ENCODE measurements around the gene RAB17.
"Not testable (repeated sequence)": the region's sequence is repeated elsewhere in the genome, so short reads cannot be mapped to it uniquely, and the experiment has no call there.

The RAB17 gene

GRCh38 chr2:237598468-237599208 lies 8.1 kb upstream of the RAB17 start:
- WGBS (ENCODE audit: insufficient coverage, insufficient read length): no CpG with 5 or more reads among the region's 14 CpGs
- H3K9me3 ChIP-seq (ENCODE audit: control insufficient read depth, insufficient read depth, low read length): no peaks in the 10 kb centered on the region
- no peaks in the 10 kb centered on the region for H3K36me3 ChIP-seq (ENCODE audit: control insufficient read depth, insufficient read depth, low read length)
- DNase-seq (ENCODE audit: low read depth, low spot score): no peak
- no peak overlapping the region for H3K4me3 ChIP-seq (ENCODE audit: low read length)
- H3K27ac ChIP-seq (ENCODE audit: low read length): no peak overlapping the region
- no peaks in the 10 kb centered on the region for H3K27me3 ChIP-seq (ENCODE audit: control insufficient read depth, insufficient read depth, low read length)
- peaks cover 19% of the 10 kb centered on the region for H3K4me1 ChIP-seq (ENCODE audit: control insufficient read depth, insufficient read depth, low read length)

DNA sequence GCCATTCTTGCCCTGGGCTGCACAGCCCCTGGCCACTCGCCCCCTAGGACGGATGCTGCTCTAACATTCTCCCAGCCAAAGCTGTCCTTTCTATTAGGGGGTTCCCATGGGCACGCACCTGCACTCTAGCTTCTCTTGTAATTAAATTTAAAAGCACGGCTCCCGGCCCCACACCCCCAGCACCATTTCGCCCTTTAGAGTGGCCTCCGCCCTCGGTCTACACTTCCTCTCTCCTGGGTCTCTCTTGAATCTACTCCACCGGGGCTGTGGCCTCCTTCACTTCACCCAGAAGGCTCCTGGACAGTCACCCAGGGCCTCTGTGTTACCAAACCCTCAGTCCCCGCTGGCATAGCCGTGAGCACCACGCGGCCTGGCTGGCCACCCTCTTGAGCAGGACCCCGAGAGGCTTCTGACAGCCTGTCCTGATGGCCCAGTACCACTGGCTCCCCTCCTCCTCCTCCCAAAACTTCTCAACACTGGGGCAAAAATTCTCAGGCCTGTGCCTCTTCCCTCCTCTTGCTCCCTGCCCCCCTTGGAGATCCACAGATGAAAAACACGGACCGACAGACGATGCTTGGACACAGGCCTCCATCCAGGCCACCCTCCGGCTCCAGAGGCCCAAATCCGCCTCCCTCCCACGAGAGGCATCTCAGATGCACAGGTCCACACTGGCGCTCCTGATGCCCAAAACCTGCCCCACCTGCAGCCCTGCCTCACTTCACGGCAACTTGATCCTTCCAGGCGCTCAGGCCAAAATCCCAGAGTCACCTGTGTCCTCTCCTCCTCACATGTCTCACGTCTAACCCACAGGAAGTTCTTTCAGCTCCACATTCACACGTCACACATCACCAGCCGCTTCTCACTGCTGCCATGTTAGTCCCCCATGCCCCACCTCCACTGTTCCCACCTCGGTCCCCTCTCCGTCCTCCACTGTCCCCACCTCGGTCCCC lies 6.9 kb upstream of the RAB17 start:
- Histone ChIP-seq H3K9me3 (ENCODE audit: control insufficient read depth, insufficient read depth, low read length) (no peaks in the 10 kb centered on the region), H3K4me3 (ENCODE audit: low read length) (no peak overlapping the region), H3K27me3 (ENCODE audit: control insufficient read depth, insufficient read depth, low read length) (no peaks in the 10 kb centered on the region), H3K27ac (ENCODE audit: low read length) (no peak overlapping the region), H3K36me3 (ENCODE audit: control insufficient read depth, insufficient read depth, low read length) (no peaks in the 10 kb centered on the region), H3K4me1 (ENCODE audit: control insufficient read depth, insufficient read depth, low read length) (peaks cover 21% of the 10 kb centered on the region)
- WGBS (ENCODE audit: insufficient coverage, insufficient read length): no CpG with 5 or more reads among the region's 29 CpGs
- no peak for DNase-seq (ENCODE audit: low read depth, low spot score)

DNA sequence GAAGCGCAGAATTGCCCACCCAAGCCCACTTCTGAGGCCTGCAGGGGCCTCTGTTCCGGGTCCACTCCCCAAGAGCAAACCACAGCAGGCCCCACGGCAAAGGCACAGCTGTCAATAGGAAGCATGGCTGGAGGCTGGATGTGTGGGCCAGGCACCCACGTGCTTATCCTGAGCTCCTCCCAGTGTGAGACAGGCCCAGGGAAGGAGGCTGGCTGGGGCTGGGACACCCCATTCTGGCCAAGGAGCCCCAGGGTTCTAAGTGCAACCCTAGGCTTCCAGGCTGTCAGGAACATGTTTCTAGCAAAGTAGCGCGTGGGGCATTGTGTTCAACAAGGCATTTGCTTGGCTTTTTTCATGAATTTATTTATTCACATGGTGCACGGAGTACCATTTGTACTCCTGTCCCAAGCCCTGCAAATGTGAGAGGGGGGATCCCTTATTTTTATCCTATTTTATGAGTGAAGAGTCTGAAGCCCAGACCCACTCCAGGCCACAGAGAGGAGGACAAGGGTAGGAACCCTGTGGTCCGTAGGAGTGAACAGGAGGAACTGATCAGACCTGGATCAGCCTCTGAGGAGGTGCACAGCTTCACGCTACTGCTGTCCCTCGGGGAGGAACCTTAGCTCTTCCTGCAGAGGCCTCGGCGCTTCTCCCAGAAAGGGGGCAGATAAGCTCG lies 6.1 kb upstream of the RAB17 start:
- no peak overlapping the region for H3K4me3 ChIP-seq (ENCODE audit: low read length)
- no peaks in the 10 kb centered on the region for H3K27me3 ChIP-seq (ENCODE audit: control insufficient read depth, insufficient read depth, low read length)
- H3K4me1 ChIP-seq (ENCODE audit: control insufficient read depth, insufficient read depth, low read length): peaks cover 19% of the 10 kb centered on the region
- H3K27ac ChIP-seq (ENCODE audit: low read length): no peak overlapping the region
- H3K9me3 ChIP-seq (ENCODE audit: control insufficient read depth, insufficient read depth, low read length): no peaks in the 10 kb centered on the region
- H3K36me3 ChIP-seq (ENCODE audit: control insufficient read depth, insufficient read depth, low read length): no peaks in the 10 kb centered on the region
- DNase-seq (ENCODE audit: low read depth, low spot score): no peak
- no CpG with 5 or more reads among the region's 13 CpGs for WGBS (ENCODE audit: insufficient coverage, insufficient read length)

GRCh38 chr2:237595829-237596519 lies 5.4 kb upstream of the RAB17 start:
- H3K4me3 ChIP-seq (ENCODE audit: low read length): not testable (repeated sequence)
- no CpG with 5 or more reads among the region's 5 CpGs for WGBS (ENCODE audit: insufficient coverage, insufficient read length)

DNA sequence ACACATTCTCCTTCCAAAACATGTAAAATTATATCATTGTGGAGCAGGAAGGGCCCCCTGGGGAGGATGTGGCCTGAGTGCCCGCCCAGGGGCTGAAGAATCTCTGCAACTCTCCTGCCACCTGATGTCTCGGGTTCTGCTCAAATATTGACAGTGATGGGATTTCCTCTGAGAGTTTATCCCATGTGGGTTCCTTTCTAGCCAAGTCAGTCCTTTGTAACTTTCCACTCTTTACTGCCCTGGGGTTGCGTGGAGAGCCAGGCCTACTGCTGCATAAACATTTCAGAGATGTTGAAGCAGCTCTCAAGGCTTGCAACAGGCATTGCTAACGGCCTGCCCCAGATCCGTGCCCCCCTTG lies 4.0 kb upstream of the RAB17 start:
- no CpG with 5 or more reads among the region's 5 CpGs for WGBS (ENCODE audit: insufficient coverage, insufficient read length)
- no peak overlapping the region for H3K27ac ChIP-seq (ENCODE audit: low read length)
- no peaks in the 10 kb centered on the region for H3K36me3 ChIP-seq (ENCODE audit: control insufficient read depth, insufficient read depth, low read length)
- DNase-seq (ENCODE audit: low read depth, low spot score): no peak
- no peaks in the 10 kb centered on the region for H3K27me3 ChIP-seq (ENCODE audit: control insufficient read depth, insufficient read depth, low read length)
- no peaks in the 10 kb centered on the region for H3K9me3 ChIP-seq (ENCODE audit: control insufficient read depth, insufficient read depth, low read length)
- H3K4me1 ChIP-seq (ENCODE audit: control insufficient read depth, insufficient read depth, low read length): peaks cover 16% of the 10 kb centered on the region
- H3K4me3 ChIP-seq (ENCODE audit: low read length): no peak overlapping the region

More at GRCh38 chr2:237595829-237596519, 5.4 kb upstream of the RAB17 start:
- not testable (repeated sequence) for H3K27me3 ChIP-seq (ENCODE audit: control insufficient read depth, insufficient read depth, low read length); H3K9me3 ChIP-seq (ENCODE audit: control insufficient read depth, insufficient read depth, low read length); DNase-seq (ENCODE audit: low read depth, low spot score); H3K36me3 ChIP-seq (ENCODE audit: control insufficient read depth, insufficient read depth, low read length); H3K27ac ChIP-seq (ENCODE audit: low read length)
- H3K4me1 ChIP-seq (ENCODE audit: control insufficient read depth, insufficient read depth, low read length): peaks cover 16% of the 10 kb centered on the region

GRCh38 chr2:237593596-237594320 lies 3.2 kb upstream of the RAB17 start:
- H3K36me3 ChIP-seq (ENCODE audit: control insufficient read depth, insufficient read depth, low read length): no peaks in the 10 kb centered on the region
- H3K9me3 ChIP-seq (ENCODE audit: control insufficient read depth, insufficient read depth, low read length): no peaks in the 10 kb centered on the region
- no CpG with 5 or more reads among the region's 17 CpGs for WGBS (ENCODE audit: insufficient coverage, insufficient read length)
- H3K27ac ChIP-seq (ENCODE audit: low read length): no peak overlapping the region
- H3K4me3 ChIP-seq (ENCODE audit: low read length): no peak overlapping the region
- H3K4me1 ChIP-seq (ENCODE audit: control insufficient read depth, insufficient read depth, low read length): peaks cover 16% of the 10 kb centered on the region
- no peak for DNase-seq (ENCODE audit: low read depth, low spot score)
- no peaks in the 10 kb centered on the region for H3K27me3 ChIP-seq (ENCODE audit: control insufficient read depth, insufficient read depth, low read length)

GRCh38 chr2:237593036-237593435 lies 2.5 kb upstream of the RAB17 start:
- Histone ChIP-seq H3K4me1 (ENCODE audit: control insufficient read depth, insufficient read depth, low read length) (peaks cover 16% of the 10 kb centered on the region), H3K27ac (ENCODE audit: low read length) (no peak overlapping the region), H3K27me3 (ENCODE audit: control insufficient read depth, insufficient read depth, low read length) (no peaks in the 10 kb centered on the region), H3K9me3 (ENCODE audit: control insufficient read depth, insufficient read depth, low read length) (no peaks in the 10 kb centered on the region), H3K4me3 (ENCODE audit: low read length) (no peak overlapping the region), H3K36me3 (ENCODE audit: control insufficient read depth, insufficient read depth, low read length) (no peaks in the 10 kb centered on the region)
- DNase-seq (ENCODE audit: low read depth, low spot score): no peak
- no CpG with 5 or more reads among the region's 10 CpGs for WGBS (ENCODE audit: insufficient coverage, insufficient read length)

DNA sequence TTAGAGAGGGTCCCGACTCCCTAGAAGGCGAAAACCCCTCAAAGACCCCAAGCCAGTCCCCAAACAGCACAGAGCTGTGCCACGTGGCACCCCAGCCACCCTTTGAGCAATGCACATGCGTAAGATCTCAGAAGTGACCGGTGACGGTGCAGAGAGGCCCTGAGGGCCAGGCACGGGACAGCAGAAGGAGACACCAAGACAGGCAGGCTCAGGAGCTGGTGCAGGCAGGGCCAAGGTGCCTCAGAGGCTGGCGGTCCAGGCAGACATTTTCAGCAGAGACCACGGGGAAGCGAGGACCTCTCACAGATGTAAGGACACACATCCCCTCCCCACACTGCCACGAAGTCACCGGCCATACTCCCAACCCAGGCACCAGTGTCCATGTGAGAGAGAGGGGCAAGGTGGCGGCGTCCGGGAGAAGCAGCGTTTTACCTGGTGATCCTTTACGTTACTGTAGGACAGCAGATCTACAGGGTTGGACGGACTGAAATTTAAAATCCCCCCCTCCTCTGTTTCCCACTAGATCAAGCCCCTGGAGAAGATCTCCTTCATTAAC lies 2.0 kb upstream of the RAB17 start:
- Histone ChIP-seq H3K27ac (ENCODE audit: low read length) (no peak overlapping the region), H3K4me3 (ENCODE audit: low read length) (no peak overlapping the region), H3K9me3 (ENCODE audit: control insufficient read depth, insufficient read depth, low read length) (no peaks in the 10 kb centered on the region), H3K4me1 (ENCODE audit: control insufficient read depth, insufficient read depth, low read length) (peaks cover 13% of the 10 kb centered on the region), H3K36me3 (ENCODE audit: control insufficient read depth, insufficient read depth, low read length) (no peaks in the 10 kb centered on the region), H3K27me3 (ENCODE audit: control insufficient read depth, insufficient read depth, low read length) (no peaks in the 10 kb centered on the region)
- DNase-seq (ENCODE audit: low read depth, low spot score): no peak
- no CpG with 5 or more reads among the region's 18 CpGs for WGBS (ENCODE audit: insufficient coverage, insufficient read length)

GRCh38 chr2:237591141-237591881 lies 777 bp upstream of the RAB17 start:
- no CpG with 5 or more reads among the region's 19 CpGs for WGBS (ENCODE audit: insufficient coverage, insufficient read length)

More at GRCh38 chr2:237591141-237591881, 777 bp upstream of the RAB17 start:
- Histone ChIP-seq H3K9me3 (ENCODE audit: control insufficient read depth, insufficient read depth, low read length) (no peaks in the 10 kb centered on the region), H3K27ac (ENCODE audit: low read length) (no peak overlapping the region), H3K4me3 (ENCODE audit: low read length) (peak overlapping the region; percentile 35; the same call in 1 of the 2 replicates), H3K36me3 (ENCODE audit: control insufficient read depth, insufficient read depth, low read length) (no peaks in the 10 kb centered on the region), H3K4me1 (ENCODE audit: control insufficient read depth, insufficient read depth, low read length) (peaks cover 13% of the 10 kb centered on the region), H3K27me3 (ENCODE audit: control insufficient read depth, insufficient read depth, low read length) (no peaks in the 10 kb centered on the region)
- DNase-seq (ENCODE audit: low read depth, low spot score): no peak
